Liver (tissue), 3 donors: ENCODE measurements around the gene CLEC16A.

ENCODE experiments used
- EGR1 ChIP-seq, 2 donors: IDR thresholded peaks; 2 replicates each; pipeline ENCODE4 v1.6.1; 2016 to 2018; ENCODE audit warnings: antibody characterized with exemption in 2 of 2, low read depth in 2 of 2
- FOXA1 ChIP-seq: IDR thresholded peaks from 2 replicates; pipeline ENCODE4 v1.6.1; 2016; ENCODE audit warnings: antibody characterized with exemption
- GABPA ChIP-seq, 2 donors: IDR thresholded peaks in 1 of 2; conservative IDR thresholded peaks in 1 of 2; 2 replicates each; pipeline ENCODE4 v1.6.1; 2016; ENCODE audit warnings: antibody characterized with exemption in 2 of 2, mild to moderate bottlenecking in 1 of 2, moderate library complexity in 1 of 2
- HNF4G ChIP-seq: IDR thresholded peaks from 2 replicates; pipeline ENCODE4 v1.6.1; 2016; ENCODE audit warnings: antibody characterized with exemption
- JUND ChIP-seq, 2 donors: IDR thresholded peaks; 2 replicates each; pipeline ENCODE4 v1.6.1; 2016; ENCODE audit warnings: antibody characterized with exemption in 2 of 2
- NR2F2 ChIP-seq: IDR thresholded peaks from 2 replicates; pipeline ENCODE4 v1.6.1; 2016; ENCODE audit warnings: antibody characterized with exemption
- RAD21 ChIP-seq, 2 donors: IDR thresholded peaks; 2 replicates each; pipeline ENCODE4 v1.6.1; 2016; ENCODE audit warnings: antibody characterized with exemption in 2 of 2, mild to moderate bottlenecking in 2 of 2
- SP1 ChIP-seq: IDR thresholded peaks from 2 replicates; pipeline ENCODE4 v1.6.1; 2018; ENCODE audit warnings: antibody characterized with exemption, mild to moderate bottlenecking
- TAF1 ChIP-seq: conservative IDR thresholded peaks from 2 replicates; pipeline ENCODE4 v1.6.1; 2016; ENCODE audit warnings: antibody characterized with exemption, mild to moderate bottlenecking
- TF ChIP-seq, protein P1 (sequence below): fragments of 150-350 bp; IDR thresholded peaks from 2 replicates; pipeline ENCODE4 v1.5.1; 2017; ENCODE audit warnings: improper control_type of control experiment, low read depth, low read length; ENCODE audit not compliant: missing input control
- TF ChIP-seq, protein P2 (sequence below): IDR thresholded peaks from 2 replicates; pipeline ENCODE4 v1.6.1; 2016; ENCODE audit warnings: antibody characterized with exemption, mild to moderate bottlenecking
- TF ChIP-seq, protein P3 (sequence below): IDR thresholded peaks from 2 replicates; pipeline ENCODE4 v1.6.1; 2016; ENCODE audit warnings: antibody characterized with exemption
- donor health status: healthy.
- donor health status: healthy.

DNA sequence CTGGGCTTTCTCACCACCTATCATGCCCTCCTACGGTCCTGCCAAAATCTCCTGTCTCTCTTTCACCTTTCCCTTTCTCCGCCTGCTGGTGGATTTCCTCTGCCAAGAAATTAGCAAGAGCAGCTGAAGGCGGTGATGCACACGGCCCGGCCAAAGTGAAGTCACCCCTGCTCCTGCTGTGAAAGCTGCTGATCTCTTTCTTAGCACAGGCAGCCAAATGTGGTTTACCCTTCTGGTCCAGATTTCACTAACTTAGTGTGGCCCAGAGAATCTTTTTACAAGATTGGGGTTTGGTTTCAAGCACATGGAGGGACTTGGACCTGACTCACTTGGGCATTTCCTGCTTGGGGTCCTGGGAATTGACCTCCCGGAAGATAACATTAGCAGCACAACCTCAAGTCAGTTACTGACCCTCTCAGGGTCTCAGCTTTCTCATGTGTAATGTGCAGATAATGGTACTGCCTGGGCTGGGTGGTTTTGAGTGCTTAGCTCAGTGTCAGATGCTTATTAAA is 155.9 kb downstream of the CLEC16A start:
- TF ChIP-seq JUND (IDR thresholded peaks at IDR 0.05) (no peak), RAD21 (IDR thresholded peaks at IDR 0.05) (peak; percentile 12 to 16), FOXA1 (no peak), NR2F2 (peak; percentile 96), SP1 (peak; percentile 16), EGR1 (IDR thresholded peaks at IDR 0.05; ENCODE audit: low read depth in 2 of 2) (no peak), TAF1 (no peak), HNF4G (no peak), GABPA (IDR thresholded peaks at IDR 0.05 in 1 of 2, conservative IDR thresholded peaks at IDR 0.05 in 1 of 2) (no peak)
- TF ChIP-seq, protein P1, sequence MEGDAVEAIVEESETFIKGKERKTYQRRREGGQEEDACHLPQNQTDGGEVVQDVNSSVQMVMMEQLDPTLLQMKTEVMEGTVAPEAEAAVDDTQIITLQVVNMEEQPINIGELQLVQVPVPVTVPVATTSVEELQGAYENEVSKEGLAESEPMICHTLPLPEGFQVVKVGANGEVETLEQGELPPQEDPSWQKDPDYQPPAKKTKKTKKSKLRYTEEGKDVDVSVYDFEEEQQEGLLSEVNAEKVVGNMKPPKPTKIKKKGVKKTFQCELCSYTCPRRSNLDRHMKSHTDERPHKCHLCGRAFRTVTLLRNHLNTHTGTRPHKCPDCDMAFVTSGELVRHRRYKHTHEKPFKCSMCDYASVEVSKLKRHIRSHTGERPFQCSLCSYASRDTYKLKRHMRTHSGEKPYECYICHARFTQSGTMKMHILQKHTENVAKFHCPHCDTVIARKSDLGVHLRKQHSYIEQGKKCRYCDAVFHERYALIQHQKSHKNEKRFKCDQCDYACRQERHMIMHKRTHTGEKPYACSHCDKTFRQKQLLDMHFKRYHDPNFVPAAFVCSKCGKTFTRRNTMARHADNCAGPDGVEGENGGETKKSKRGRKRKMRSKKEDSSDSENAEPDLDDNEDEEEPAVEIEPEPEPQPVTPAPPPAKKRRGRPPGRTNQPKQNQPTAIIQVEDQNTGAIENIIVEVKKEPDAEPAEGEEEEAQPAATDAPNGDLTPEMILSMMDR = peak; percentile 13
- TF ChIP-seq, protein P2, sequence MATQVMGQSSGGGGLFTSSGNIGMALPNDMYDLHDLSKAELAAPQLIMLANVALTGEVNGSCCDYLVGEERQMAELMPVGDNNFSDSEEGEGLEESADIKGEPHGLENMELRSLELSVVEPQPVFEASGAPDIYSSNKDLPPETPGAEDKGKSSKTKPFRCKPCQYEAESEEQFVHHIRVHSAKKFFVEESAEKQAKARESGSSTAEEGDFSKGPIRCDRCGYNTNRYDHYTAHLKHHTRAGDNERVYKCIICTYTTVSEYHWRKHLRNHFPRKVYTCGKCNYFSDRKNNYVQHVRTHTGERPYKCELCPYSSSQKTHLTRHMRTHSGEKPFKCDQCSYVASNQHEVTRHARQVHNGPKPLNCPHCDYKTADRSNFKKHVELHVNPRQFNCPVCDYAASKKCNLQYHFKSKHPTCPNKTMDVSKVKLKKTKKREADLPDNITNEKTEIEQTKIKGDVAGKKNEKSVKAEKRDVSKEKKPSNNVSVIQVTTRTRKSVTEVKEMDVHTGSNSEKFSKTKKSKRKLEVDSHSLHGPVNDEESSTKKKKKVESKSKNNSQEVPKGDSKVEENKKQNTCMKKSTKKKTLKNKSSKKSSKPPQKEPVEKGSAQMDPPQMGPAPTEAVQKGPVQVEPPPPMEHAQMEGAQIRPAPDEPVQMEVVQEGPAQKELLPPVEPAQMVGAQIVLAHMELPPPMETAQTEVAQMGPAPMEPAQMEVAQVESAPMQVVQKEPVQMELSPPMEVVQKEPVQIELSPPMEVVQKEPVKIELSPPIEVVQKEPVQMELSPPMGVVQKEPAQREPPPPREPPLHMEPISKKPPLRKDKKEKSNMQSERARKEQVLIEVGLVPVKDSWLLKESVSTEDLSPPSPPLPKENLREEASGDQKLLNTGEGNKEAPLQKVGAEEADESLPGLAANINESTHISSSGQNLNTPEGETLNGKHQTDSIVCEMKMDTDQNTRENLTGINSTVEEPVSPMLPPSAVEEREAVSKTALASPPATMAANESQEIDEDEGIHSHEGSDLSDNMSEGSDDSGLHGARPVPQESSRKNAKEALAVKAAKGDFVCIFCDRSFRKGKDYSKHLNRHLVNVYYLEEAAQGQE = no peak
- TF ChIP-seq, protein P3, sequence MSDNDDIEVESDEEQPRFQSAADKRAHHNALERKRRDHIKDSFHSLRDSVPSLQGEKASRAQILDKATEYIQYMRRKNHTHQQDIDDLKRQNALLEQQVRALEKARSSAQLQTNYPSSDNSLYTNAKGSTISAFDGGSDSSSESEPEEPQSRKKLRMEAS = no peak
